Spleen (tissue), 11 donors: ENCODE measurements around the gene LACRT. TPM values are rescaled to one million over a fixed set of nuclear protein-coding genes. Genes with fewer than 3 reads are reported as not detected.

Source experiments
- DNase-seq: peaks from one replicate; pipeline ENCODE4 v3.0.0-alpha.2; 2020
- H3K27ac ChIP-seq, 8 donors: fragments of 200-600 bp; sonication (generic) in 7 of 8; 1 replicate in 4 of 8; 2 replicates in 4 of 8; pipeline versions ENCODE4 v1.5.0 to v1.8.0; 2016 to 2021; ENCODE audit warnings: inconsistent platforms in 4 of 8, mild to moderate bottlenecking in 4 of 8, moderate library complexity in 1 of 8
- H3K27me3 ChIP-seq, 7 donors: fragments of 200-600 bp; sonication (generic) in 6 of 7; replicated peaks in 1 of 7; 1 replicate in 4 of 7; 2 replicates in 3 of 7; pipeline versions ENCODE4 v1.5.0 to v1.8.0; 2016 to 2021; ENCODE audit warnings: inconsistent platforms in 3 of 7, mild to moderate bottlenecking in 1 of 7
- H3K36me3 ChIP-seq, 6 donors: fragments of 200-600 bp; sonication (generic) in 5 of 6; 1 replicate in 4 of 6; 2 replicates in 2 of 6; pipeline versions ENCODE4 v1.5.0 to v1.8.0; 2016 to 2021; ENCODE audit warnings: inconsistent platforms in 2 of 6
- H3K4me1 ChIP-seq, 6 donors: fragments of 200-600 bp; sonication (generic) in 5 of 6; 1 replicate in 3 of 6; 2 replicates in 3 of 6; pipeline versions ENCODE4 v1.5.0 to v1.8.0; 2016 to 2021; ENCODE audit warnings: inconsistent platforms in 3 of 6
- H3K4me3 ChIP-seq, 8 donors: fragments of 200-600 bp; sonication (generic) in 7 of 8; 1 replicate in 4 of 8; 2 replicates in 4 of 8; pipeline versions ENCODE4 v1.5.0 to v1.8.0; 2016 to 2021; ENCODE audit warnings: inconsistent platforms in 4 of 8, mild to moderate bottlenecking in 4 of 8, moderate library complexity in 2 of 8
- H3K9me3 ChIP-seq, 8 donors: fragments of 200-600 bp; sonication (generic) in 7 of 8; 1 replicate in 4 of 8; 2 replicates in 4 of 8; pipeline versions ENCODE4 v1.5.0 to v1.8.0; 2016 to 2021; ENCODE audit warnings: inconsistent platforms in 4 of 8
- CTCF ChIP-seq, 11 experiments: fragments of 200-600 bp in 7 of 11; fragments of 450-650 bp in 4 of 11; sonication (generic) in 4 of 11; IDR thresholded peaks in 8 of 11; conservative IDR thresholded peaks in 3 of 11; 1 replicate in 7 of 11; 2 replicates in 4 of 11; pipeline versions ENCODE4 v1.4.0 to v1.8.0; 2016 to 2021; ENCODE audit warnings: antibody characterized with exemption in 11 of 11, inconsistent platforms in 4 of 11, mild to moderate bottlenecking in 1 of 11
- POLR2A ChIP-seq, 3 donors: fragments of 450-650 bp; IDR thresholded peaks; one replicate each; pipeline ENCODE4 v1.5.1; 2017; ENCODE audit warnings: antibody characterized with exemption in 3 of 3, mild to moderate bottlenecking in 1 of 3
- POLR2AphosphoS5 ChIP-seq, 3 donors: sonication (generic); formaldehyde crosslinking; IDR thresholded peaks; one replicate each; pipeline ENCODE4 v1.5.1; 2017; ENCODE audit warnings: antibody characterized with exemption in 3 of 3
- WGBS, 5 donors: extraction: QIAGEN DNeasy Blood & Tissue Kit in 3 of 5; methylation state at CpG; one replicate each; pipeline versions ENCODE4 v1.1.5 to v1.1.7; 2013 to 2018; 5-methylcytosine and 5-hydroxymethylcytosine counted together
- intact Hi-C: fragments of 100-400 bp; cut with DNase I; formaldehyde crosslinking; loops from one replicate; pipeline ENCODE4 v1.15.0; 2023; ENCODE audit warnings: low total_unique reads
- polyA plus RNA-seq, 3 donors: library from polyadenylated mRNA; stranded (reverse); fragments of 200-250 nt; gene quantifications; one replicate each; pipeline ENCODE4 v1.2.1, GENCODE V29; 2013
- total RNA-seq, 7 donors: library from RNA; depleted of rRNA in 3 of 7; stranded (reverse); fragments of >200 nt in 3 of 7; fragmentation: NEBNext Ultra II Directional in 4 of 7; extraction: Animal tissue kit (Norgen Biotek cat#: 25700) in 4 of 7; gene quantifications; one replicate each; pipeline versions ENCODE4 v1.1.0 to v1.2.1, GENCODE V29; 2016 to 2021
- donor health status: healthy with polysubstance abuse.
- donor health status: DM: no; HTN: no; CAD: no; lungs with moderate emphysema.
- donor health status: DM: no; HTN: no; CAD: no.
- donor health status: Bipolar disorder and iron deficiency.
- donor health status: healthy.
- donor health status: DM: no; HTN: no; CAD: no.
- donor health status: DM: yes; HTN: yes; CAD: no.

LACRT gene
- total and polyA plus RNA-seq, 10 donors = not detected

- H3K9me3 ChIP-seq = no peaks in the 10 kb centered on the region
- no peaks in the 10 kb centered on the region for H3K4me1 ChIP-seq
- no peaks in the 10 kb centered on the region for H3K36me3 ChIP-seq
- TF ChIP-seq CTCF (IDR thresholded peaks at IDR 0.05 in 8 of 11, conservative IDR thresholded peaks at IDR 0.05 in 3 of 11) (no peak), POLR2A (IDR thresholded peaks at IDR 0.05) (no peak), POLR2AphosphoS5 (IDR thresholded peaks at IDR 0.05) (no peak)
- H3K27ac ChIP-seq = no peak overlapping the region
- WGBS, 5 donors = 75 to 89% (median 87%) methylated on average over 5 of the region's 5 CpGs
- DNase-seq = no peak
- H3K27me3 ChIP-seq = peaks cover 0 to 32% (median 0%) of the 10 kb centered on the region in 7 donors
- intact Hi-C loops = no loop called here
- H3K4me3 ChIP-seq = no peak overlapping the region
Observed at GRCh38 chr12:54650889-54651288, 16.2 kb upstream of the LACRT start.

GRCh38 chr12:54650409-54650808 lies 15.7 kb upstream of the LACRT start:
- TF ChIP-seq POLR2A (IDR thresholded peaks at IDR 0.05) (no peak), POLR2AphosphoS5 (IDR thresholded peaks at IDR 0.05) (no peak), CTCF (IDR thresholded peaks at IDR 0.05 in 8 of 11, conservative IDR thresholded peaks at IDR 0.05 in 3 of 11) (no peak)
- Histone ChIP-seq H3K4me1 (no peaks in the 10 kb centered on the region), H3K27ac (no peak overlapping the region), H3K4me3 (no peak overlapping the region), H3K9me3 (no peaks in the 10 kb centered on the region), H3K27me3 (peaks cover 0 to 37% (median 0%) of the 10 kb centered on the region in 7 donors), H3K36me3 (no peaks in the 10 kb centered on the region)
- intact Hi-C loops = no loop called here
- WGBS, 5 donors = 64 to 75% (median 65%) methylated on average over 4 of the region's 4 CpGs
- no peak for DNase-seq

GRCh38 chr12:54649825-54650224 lies 15.1 kb upstream of the LACRT start:
- 39 to 71% (median 61%) methylated on average over 1 of the region's 1 CpG for WGBS, 5 donors
- TF ChIP-seq CTCF (IDR thresholded peaks at IDR 0.05 in 8 of 11, conservative IDR thresholded peaks at IDR 0.05 in 3 of 11) (no peak), POLR2A (IDR thresholded peaks at IDR 0.05) (no peak), POLR2AphosphoS5 (IDR thresholded peaks at IDR 0.05) (no peak)
- peaks cover 0 to 43% (median 0%) of the 10 kb centered on the region in 7 donors for H3K27me3 ChIP-seq
- intact Hi-C loops = no loop called here
- H3K4me1 ChIP-seq = no peaks in the 10 kb centered on the region
- H3K9me3 ChIP-seq = no peaks in the 10 kb centered on the region
- no peak overlapping the region for H3K4me3 ChIP-seq
- no peak overlapping the region for H3K27ac ChIP-seq
- H3K36me3 ChIP-seq = no peaks in the 10 kb centered on the region
- DNase-seq = no peak

DNA sequence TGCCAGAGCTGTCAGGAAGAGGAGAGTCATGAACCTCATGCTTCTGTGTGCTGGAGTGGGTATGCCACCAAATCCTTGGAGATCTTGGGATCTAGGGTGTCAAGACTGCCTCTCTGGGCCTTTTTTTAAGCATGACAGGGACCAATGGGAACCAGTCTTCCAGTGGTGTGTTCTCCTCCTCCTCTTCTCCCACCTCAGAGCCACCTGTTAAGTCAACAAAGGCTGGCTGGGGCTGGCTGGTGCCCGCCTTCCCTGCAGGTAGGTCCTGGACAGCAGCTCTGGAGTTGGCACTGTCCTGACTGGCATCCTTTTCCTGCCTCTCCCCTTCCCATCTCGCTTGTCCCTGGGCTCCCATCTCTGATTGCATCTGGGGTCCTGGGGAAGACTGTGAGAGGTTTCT lies 13.6 kb upstream of the LACRT start, which contains the start of gene DCD:
Gene DCD, minus strand, starts transcription at position 101 of the 400 bp plus-strand sequence. Its CDS starts 62 bp downstream, at position 39.
- WGBS, 5 donors = 43 to 84% (median 64%) methylated on average over 2 of the region's 2 CpGs
- H3K4me3 ChIP-seq = no peak within 1 kb of the TSS
- no peaks in the 10 kb centered on the region for H3K36me3 ChIP-seq
- H3K27me3 ChIP-seq = peaks cover 0 to 54% (median 0%) of the 10 kb centered on the region in 7 donors
- H3K9me3 ChIP-seq = no peaks in the 10 kb centered on the region
- no peak for DNase-seq
- intact Hi-C loops = no loop called here
- no peaks in the 10 kb centered on the region for H3K4me1 ChIP-seq
- H3K27ac ChIP-seq = no peak within 1 kb of the TSS
- TF ChIP-seq CTCF (IDR thresholded peaks at IDR 0.05 in 8 of 11, conservative IDR thresholded peaks at IDR 0.05 in 3 of 11) (no peak), POLR2AphosphoS5 (IDR thresholded peaks at IDR 0.05) (no peak), POLR2A (IDR thresholded peaks at IDR 0.05) (no peak)
